Measurements from ENCODE around the gene HEXD.

The HEXD gene

GRCh38 chr17:82414548-82415281 lies 3.4 kb upstream of the HEXD start:
- DNase-seq, result peak in 40 of 56 donors; percentile 11 to 76 (median 50)

DNA sequence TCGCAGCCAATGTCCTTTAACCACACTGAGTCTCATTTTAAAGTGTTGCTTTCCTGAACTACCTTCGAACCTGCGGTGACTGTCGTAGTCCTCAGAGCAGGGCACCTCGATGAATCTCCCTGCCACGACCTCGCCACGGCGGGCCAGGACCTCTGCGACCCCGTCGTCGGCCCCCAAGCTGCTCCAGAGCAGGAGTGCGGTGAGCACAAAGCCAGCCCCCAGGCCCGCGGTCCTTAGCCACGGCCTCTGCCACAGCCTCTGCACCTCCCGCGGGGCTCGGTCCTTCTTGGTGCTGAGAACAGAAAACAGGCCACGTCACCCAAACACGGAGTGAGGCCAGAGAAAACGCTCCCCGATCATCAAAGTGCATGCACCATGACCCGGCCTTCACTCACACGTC lies 2.8 kb upstream of the HEXD start:
- no peak for DNase-seq

- DNase-seq, result no peak
Observed at GRCh38 chr17:82415786-82416185, 2.4 kb upstream of the HEXD start.

DNA sequence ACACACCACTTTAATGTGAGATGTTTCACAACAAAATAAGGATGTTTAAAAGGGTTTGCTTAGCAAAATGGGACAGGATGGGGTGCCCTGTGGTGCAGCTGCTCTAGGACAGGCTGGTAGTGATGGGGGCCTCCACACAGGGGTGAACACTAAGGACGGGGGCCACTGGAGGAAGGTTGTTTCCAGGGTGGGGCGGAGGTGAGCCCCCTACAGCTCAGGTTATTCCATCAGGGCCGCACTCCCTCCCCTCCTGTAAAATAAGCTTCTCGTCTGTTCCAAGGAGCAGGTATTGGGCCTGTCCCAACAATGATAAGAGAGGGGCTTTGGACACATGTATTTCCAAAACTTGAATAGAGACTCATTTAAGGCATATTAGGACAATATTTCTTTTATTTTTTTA lies 1.9 kb upstream of the HEXD start:
- DNase-seq, result no peak

GRCh38 chr17:82416771-82417170 lies 1.4 kb upstream of the HEXD start:
- no peak for DNase-seq

DNA sequence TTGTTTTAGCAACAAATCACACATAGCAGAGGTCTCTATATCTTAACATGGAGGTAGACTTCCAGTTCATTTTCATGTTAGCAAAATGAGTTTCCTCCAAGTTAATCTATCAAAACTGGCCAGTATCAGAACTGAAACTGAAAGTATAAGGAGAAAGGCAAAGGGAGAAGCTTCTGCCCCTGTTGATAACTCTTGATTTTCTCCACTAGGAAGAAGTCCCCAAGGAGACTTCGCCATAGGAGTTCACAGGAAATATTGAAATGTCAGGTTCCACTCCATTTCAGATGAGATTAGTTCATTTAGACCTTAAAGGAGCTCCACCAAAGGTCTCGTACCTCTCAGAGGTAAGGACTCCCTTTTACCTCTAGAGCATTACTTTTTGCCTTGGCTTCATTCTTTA lies 1.4 kb downstream of the HEXD start:
- no peak for DNase-seq

DNA sequence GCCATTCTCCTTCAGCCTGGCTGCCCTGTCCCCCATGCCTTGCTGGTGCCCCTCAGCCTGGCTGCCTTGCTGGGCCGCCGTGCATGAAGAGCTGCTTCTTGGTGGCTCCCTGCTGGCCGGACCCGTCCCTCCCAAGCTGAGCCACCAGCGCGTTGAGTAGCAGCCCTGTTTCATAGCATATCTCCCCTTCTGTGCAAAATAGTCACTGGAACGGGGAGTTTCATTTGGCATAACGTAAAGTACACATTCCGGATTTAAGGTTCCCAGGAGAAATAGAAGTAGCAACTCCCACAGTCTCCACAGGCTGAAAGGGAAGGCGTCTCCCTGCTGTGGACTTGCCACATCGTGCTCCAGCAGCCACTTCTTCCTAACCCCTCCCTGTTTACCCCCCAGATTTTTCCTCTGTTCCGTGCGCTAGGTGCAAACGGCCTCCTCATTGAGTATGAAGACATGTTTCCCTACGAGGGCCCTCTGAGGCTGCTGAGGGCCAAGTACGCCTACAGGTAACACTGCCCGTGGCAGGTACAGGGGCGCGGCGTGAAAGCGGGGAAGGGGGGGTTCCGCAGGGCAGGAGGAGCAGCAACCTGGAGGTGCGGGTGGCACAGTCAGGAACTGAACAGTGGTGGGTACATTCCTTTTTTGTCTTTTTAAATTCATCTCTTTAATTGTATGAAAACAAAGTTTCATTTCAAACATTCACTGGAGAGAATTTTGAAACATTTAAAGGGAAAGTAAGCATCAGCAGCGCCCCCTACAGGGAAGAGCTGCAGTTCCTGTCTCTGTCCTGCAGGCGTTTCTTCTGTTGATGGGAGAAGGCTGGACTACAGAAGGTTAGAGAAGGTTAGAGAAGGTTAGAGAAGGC lies 6.1 kb downstream of the HEXD start:
- DNase-seq, result peak in 2 of 56 donors; percentile 15 to 44

DNA sequence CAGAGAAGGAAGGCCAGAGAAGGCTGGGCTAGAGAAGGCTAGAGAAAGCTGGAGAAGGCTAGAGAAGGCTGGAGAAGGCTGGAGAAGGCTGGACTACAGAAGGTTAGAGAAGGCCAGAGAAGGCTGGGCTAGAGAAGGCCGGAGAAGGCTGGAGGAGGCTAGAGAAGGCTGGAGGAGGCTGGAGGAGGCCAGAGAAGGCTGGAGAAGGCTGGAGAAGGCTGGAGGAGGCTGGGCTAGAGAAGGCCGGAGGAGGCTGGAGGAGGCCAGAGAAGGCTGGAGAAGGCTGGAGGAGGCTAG lies 6.7 kb downstream of the HEXD start:
- no peak for DNase-seq

- DNase-seq, result no peak
Observed at GRCh38 chr17:82428546-82428945, 10.4 kb downstream of the HEXD start.

- DNase-seq, result no peak
Observed at GRCh38 chr17:82429824-82430223, 11.7 kb downstream of the HEXD start.

DNA sequence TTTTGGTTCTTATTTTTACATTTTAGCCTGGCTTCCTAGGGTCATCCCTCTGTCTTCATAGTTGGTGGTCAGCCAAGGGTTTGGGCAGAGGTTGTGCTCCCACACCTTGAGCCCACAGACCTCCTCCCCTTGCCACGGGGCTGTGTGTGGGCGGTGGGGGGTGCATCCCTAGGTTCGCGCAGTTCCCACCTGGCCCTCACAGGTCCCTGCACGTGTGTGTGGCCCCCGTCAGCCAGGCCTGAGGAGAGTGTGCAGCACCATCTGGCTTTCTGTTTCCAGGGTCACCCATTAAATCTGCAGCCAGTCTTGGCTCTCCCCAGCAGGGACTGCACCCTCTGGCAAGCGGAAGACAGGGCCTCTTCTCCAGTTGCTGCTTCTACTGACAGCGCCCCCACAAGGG lies 13.9 kb downstream of the HEXD start:
- DNase-seq, result no peak

DNA sequence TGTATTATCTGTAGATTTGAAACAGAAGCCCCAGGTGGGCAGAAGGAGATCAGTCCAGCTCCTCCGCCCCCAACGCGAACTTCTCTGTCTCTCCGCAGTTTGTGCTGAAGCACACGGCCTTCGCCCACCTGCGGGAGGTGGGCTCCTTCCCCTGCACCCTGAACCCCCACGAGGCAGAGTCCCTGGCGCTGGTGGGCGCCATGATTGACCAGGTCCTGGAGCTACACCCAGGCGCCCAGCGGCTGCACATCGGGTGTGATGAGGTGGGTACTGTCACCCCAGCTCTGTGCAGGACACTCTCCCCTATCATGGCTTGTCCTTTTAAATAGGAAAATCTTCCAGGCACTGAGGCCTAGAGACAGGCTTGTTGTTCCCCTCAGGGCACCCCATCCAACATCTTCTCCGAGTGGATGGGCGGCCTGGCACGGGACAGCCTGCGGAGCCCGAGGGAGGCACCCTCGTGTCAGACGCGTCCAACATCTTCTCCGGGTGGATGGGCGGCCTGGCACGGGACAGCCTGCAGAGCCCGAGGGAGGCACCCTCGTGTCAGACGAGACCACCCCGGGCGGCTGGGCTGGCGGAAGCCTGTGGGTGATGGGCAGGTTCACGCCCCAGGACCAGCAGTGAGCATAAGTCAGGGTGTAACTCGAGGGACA lies 15.5 kb downstream of the HEXD start:
- no peak for DNase-seq

DNA sequence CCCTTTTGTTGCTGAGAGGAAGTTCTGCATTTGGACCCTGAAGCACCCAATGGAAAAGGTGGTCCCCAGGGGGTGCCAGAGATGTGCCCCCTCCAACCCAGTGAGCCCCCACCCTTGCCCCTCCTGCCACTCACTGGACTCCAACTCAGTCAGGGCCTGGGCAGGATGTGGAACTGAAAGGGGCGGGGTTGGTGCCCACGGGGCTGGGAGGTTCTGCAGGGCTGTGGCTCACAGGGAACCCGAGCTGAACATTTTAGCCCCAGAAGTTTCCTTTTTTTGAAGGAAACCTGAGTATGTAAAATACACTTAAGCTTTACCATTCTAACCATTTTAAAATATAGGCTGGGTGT lies 16.0 kb downstream of the HEXD start:
- DNase-seq, result no peak

DNA sequence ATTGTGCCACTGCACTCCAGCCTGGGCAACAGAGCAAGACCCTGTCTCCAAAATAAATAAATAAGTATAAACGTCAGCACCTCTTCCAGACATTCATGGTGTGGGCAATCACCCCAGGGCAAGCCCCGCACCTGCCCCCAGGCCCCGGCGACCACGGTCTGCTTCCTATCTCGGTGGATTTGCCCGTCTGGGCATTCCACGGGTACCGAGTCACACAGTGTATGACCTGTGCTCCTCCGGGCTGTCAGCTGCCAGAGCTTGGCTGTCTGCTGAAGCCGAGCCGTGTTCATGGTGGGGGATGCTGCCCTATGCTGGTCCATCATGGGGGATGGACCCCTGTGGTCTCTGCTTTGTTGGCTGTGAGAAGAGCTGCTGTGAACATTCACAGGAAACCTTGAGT lies 17.0 kb downstream of the HEXD start:
- DNase-seq, result no peak

DNA sequence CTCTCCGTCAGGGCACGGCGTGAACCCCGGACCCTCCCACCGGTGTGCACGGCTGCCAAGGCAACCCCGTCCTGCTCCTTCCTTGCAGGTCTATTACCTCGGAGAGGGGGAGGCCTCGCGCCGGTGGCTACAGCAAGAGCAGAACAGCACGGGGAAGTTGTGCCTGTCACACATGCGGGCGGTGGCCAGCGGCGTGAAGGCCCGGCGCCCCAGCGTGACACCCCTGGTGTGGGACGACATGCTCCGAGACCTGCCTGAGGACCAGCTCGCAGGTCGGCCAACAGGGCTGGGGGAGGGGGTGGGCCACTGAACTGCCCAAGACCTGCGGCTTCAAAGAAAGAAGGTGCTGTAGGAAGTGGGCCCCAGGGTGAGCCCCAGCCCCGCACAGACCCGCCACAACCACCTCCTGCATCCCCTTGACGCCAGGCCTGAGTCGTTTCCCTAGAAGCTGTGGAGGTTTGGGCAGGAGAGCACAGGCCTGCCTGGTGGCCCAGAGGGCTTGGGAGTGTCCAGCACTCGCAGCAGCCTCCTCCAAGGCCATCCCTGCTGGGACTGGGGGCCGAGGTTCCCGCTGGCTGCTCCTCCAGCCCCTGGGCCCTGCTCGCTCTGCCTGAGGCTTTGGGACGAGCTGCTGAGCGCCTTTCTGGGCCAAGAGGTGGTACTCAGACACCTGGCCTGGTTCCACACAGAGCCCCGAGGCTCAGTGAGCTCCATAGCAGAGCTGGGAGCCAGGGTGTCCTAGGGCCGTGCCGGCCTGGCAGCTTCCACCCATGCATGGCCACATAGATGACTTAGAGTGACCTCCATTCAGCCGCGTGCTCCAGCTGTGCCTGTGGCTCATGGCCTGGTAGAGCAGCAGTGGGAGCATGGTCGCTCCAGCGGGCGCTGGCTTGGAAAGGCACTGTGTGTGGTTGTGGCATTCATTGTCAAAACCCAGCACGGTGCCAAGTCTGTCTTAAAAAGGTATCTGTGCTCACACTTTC lies 17.7 kb downstream of the HEXD start:
- DNase-seq, result no peak

DNA sequence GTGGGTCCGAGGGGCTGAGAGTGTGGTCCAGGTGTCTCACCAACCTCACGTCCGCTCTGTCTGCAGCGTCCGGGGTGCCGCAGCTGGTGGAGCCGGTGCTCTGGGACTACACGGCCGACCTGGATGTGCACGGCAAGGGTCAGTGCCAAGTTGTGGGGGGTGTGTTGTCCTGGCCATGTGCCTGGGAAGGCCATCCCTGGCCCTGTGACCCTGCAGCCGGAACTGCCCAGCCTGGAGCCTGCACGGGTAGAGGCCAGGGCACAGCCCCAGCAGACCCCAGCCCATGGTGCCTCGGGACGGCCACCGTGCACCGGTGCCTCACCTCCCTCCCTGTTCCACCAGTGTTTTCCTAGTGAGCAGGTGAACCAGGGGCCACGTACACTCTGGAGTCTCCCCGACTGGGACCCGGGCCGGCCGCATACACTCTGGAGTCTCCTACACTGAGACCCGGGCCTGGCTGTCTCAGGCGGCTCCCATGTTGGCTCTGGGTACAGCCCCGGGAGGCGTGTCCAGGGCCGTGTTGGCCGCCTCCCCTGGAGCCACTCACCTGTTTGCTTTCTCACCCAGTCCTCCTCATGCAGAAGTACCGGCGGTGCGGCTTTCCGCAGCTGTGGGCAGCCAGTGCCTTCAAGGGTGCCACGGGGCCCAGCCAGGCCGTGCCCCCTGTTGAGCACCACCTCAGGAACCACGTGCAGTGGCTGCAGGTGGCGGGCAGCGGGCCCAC lies 18.6 kb downstream of the HEXD start:
- DNase-seq, result no peak

- DNase-seq, result no peak
Observed at GRCh38 chr17:82437325-82437668, 19.1 kb downstream of the HEXD start.

DNA sequence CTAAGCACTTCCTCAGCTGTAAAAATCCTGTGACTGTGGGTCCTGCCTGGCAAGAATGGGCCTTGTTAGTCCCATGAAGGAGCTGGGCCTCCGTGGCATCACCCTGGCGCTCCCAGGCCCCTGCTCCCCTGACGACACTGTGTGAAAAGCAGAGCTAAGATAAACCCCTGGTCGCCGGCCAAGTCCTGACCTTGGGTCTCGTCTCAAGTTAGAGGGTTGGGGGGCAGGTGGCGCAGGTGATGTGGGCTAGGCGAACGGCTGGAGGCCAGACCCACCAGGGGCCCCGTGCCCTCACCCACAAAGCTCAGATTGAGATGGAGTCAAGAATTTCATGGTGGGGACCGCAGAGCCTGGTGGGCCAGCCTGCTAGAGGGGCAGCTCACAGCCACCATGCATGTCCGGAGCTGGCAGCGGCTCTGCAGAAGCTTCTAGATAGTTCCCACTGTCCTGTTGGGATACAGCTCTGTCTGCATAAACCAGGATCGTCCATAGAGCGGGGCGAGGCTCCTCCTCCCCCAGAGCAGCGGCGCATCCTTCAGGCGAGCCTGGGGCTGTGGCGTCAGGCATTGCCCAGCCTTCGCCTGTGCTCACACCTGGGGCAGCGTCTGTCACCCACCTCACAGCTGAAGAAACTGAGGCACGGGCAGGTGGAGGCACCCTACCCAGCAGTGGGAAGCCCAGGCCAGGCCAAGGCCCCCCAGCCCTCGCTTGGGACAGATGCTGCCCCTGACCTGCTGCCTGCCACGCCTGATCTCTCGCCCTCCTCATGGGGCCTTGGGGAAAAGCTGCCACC lies 20.4 kb downstream of the HEXD start:
- no peak for DNase-seq

DNA sequence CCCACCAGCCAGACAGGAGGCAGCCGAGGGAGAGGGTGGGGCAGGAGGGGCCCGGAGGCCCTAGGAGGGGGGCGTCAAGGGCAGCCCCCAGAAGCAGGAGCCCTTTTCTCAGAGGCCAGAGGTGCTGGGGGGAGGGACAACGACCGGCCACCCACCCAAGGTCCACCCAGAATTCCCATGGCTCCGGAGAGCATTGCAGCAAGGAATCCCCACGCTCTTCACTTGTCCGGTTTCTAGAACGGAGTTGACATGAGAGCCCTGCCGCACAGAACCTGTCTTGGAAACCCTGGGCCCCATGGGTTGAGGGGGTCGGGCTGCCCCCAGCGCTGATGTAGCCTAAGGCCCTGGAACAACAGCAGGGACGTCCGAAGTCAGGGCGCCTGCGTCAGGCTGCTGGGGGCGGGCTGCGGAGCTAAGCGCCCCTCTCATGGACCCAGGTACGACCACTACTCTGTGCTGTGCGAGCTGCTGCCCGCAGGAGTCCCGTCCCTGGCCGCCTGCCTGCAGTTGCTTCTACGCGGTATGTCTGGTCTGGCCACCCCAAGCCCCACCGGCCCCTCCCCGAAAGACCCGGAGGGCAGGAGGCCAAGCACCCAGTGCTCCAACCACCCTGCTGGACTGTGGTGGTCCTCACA lies 21.2 kb downstream of the HEXD start:
- no peak for DNase-seq
